Esophagus squamous epithelium (tissue), 5 donors: Measurements from ENCODE around the gene PDE7B. TPM values are rescaled to one million over a fixed set of nuclear protein-coding genes. Genes with fewer than 3 reads are reported as not detected.

ENCODE experiments used
- DNase-seq: peaks from one replicate; lab custom pipeline; 2025; lab: John Stamatoyannopoulos, UW
- H3K27ac ChIP-seq, 4 donors: fragments of 200-600 bp; sonication (generic); one replicate each; pipeline ENCODE4 v1.5.1; 2016 to 2019; ENCODE audit warnings: mild to moderate bottlenecking in 1 of 4
- H3K27me3 ChIP-seq, 4 donors: fragments of 200-600 bp; sonication (generic); 1 replicate in 3 of 4; 2 replicates in 1 of 4; pipeline versions ENCODE4 v1.5.1 to v1.6.0; 2017 to 2021; ENCODE audit warnings: antibody characterized with exemption in 1 of 4
- H3K36me3 ChIP-seq, 3 donors: fragments of 200-600 bp; sonication (generic); one replicate each; pipeline ENCODE4 v1.5.1; 2016 to 2019
- H3K4me1 ChIP-seq, 3 donors: fragments of 200-600 bp; sonication (generic); one replicate each; pipeline ENCODE4 v1.5.1; 2017 to 2019
- H3K4me3 ChIP-seq, 4 donors: fragments of 200-600 bp; sonication (generic); 1 replicate in 3 of 4; 2 replicates in 1 of 4; pipeline ENCODE4 v1.5.1; 2016 to 2019; ENCODE audit warnings: mild to moderate bottlenecking in 2 of 4, moderate library complexity in 1 of 4
- H3K9me3 ChIP-seq, 3 donors: fragments of 200-600 bp; sonication (generic); one replicate each; pipeline ENCODE4 v1.5.1; 2016 to 2019
- POLR2A ChIP-seq, 4 donors: fragments of 450-650 bp; IDR thresholded peaks; one replicate each; pipeline ENCODE4 v1.6.1; 2017; ENCODE audit warnings: antibody characterized with exemption in 4 of 4, mild to moderate bottlenecking in 4 of 4, moderate library complexity in 3 of 4
- WGBS, 2 donors: methylation state at CpG; one replicate each; pipeline ENCODE4 v1.1.5; 2018; 5-methylcytosine and 5-hydroxymethylcytosine counted together
- intact Hi-C: fragments of 100-400 bp; cut with DNase I; formaldehyde crosslinking; loops from one replicate; pipeline ENCODE4 v1.15.0; 2022
- total RNA-seq, 4 donors: library from RNA; depleted of rRNA; stranded (reverse); fragments of >200 nt; gene quantifications; one replicate each; pipeline ENCODE4 v1.1.0, GENCODE V29; 2016
- TF ChIP-seq, protein P1 (sequence below), 6 experiments: fragments of 450-650 bp in 4 of 6; fragments of 200-600 bp in 2 of 6; sonication (generic) in 2 of 6; IDR thresholded peaks; one replicate each; pipeline ENCODE4 v1.5.1; 2016 to 2019; ENCODE audit warnings: antibody characterized with exemption in 6 of 6, mild to moderate bottlenecking in 4 of 6, moderate library complexity in 4 of 6
- donor health status: DM: yes; HTN: yes; CAD: no.

PDE7B gene
- total RNA-seq, 4 donors from 2014 or later = 0.08 to 6.1 (median 0.47) TPM

DNA sequence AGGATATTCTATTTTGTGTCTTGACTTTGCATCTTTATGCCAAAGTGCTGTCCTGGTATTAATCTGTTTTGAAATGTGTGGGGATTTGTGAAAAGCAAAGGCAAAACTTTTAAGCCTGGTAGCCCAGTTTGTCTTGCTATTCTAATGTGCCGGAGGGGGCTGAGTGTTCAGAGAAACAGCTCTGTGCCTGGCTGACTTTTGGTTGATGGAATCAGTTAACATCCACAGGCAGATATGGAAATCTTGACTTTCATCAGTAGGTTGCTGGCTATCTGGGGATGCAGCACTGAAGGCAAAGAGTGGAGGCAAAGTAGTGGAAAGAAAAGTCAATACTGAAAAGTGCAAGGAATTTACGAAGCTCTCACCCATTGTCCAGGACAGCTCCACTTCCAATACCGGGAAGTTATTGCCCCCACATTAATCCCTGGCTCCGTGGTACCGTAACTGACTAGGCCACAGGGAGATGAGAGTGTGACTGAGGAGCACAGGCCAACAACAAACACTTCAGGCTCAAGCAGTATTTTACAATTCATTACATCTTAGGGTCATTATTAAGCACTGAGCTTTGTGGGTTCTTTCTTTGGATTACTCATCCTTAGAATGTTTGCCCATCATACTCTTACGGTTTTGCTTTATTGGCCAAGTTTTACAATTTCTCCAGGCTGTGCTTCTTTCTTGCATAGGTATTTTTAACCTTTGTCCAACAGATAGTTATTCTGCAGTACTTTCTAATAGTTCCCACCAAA is 234.0 kb downstream of the PDE7B start:
- Histone ChIP-seq H3K27me3 (no peaks in the 10 kb centered on the region), H3K36me3 (no peaks in the 10 kb centered on the region), H3K27ac (no peak overlapping the region), H3K4me3 (no peak overlapping the region), H3K9me3 (no peaks in the 10 kb centered on the region), H3K4me1 (peaks cover 0 to 7% (median 0%) of the 10 kb centered on the region in 3 donors)
- WGBS, 2 donors = 78 to 79% methylated on average over 6 of the region's 6 CpGs
- DNase-seq = no peak
- intact Hi-C loops = no loop called here
- TF ChIP-seq, protein P1, sequence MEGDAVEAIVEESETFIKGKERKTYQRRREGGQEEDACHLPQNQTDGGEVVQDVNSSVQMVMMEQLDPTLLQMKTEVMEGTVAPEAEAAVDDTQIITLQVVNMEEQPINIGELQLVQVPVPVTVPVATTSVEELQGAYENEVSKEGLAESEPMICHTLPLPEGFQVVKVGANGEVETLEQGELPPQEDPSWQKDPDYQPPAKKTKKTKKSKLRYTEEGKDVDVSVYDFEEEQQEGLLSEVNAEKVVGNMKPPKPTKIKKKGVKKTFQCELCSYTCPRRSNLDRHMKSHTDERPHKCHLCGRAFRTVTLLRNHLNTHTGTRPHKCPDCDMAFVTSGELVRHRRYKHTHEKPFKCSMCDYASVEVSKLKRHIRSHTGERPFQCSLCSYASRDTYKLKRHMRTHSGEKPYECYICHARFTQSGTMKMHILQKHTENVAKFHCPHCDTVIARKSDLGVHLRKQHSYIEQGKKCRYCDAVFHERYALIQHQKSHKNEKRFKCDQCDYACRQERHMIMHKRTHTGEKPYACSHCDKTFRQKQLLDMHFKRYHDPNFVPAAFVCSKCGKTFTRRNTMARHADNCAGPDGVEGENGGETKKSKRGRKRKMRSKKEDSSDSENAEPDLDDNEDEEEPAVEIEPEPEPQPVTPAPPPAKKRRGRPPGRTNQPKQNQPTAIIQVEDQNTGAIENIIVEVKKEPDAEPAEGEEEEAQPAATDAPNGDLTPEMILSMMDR (IDR thresholded peaks at IDR 0.05) = no peak
- no peak for TF ChIP-seq POLR2A (IDR thresholded peaks at IDR 0.05)

DNA sequence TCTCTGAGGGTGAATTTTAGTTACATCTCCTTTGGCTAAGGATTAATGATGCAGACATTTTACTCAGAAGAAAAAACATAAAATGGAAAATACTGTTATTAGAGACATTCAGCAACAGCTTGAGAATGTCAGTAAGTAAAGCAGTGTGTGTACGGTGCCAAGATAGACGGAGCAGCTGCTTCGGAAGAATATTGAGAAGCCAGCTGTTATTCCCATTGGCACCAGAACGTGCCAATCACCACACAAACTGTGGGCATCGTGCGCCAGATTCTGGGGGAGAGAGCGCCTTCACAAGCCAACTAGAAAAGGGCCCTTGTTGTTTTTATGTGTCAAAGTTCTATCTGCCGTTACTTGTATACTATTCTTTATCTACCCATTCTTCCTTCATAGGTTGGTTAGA is 235.2 kb downstream of the PDE7B start:
- Histone ChIP-seq H3K27ac (peak overlapping the region in 2 of 4 donors; percentile 16 to 23), H3K4me3 (peak overlapping the region in 1 of 4 donors; percentile 29), H3K9me3 (no peaks in the 10 kb centered on the region), H3K36me3 (no peaks in the 10 kb centered on the region), H3K4me1 (peaks cover 0 to 7% (median 0%) of the 10 kb centered on the region in 3 donors), H3K27me3 (no peaks in the 10 kb centered on the region)
- WGBS, 2 donors = 66 to 86% methylated on average over 8 of the region's 8 CpGs
- TF ChIP-seq, protein P1 (IDR thresholded peaks at IDR 0.05) = no peak
- no peak for TF ChIP-seq POLR2A (IDR thresholded peaks at IDR 0.05)
- no peak for DNase-seq
- intact Hi-C loops = no loop called here

DNA sequence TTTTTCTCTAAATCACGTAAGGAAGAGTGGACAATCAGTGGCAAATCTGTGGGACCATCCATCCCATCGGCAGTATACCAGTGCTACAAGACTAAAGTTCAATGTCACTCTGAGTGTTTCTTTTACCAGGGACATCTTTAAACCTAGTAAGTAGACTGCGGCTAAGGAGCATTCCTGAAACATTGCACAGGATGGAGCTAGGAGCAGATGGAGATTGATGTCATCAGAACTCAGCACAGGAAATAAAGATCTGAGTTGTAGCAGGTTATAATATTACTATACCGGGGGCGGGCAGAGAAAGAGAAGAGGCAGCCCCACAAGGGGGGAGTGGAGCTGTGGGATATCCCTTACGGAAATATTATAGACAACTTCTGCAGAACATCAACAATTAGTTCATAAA is 236.5 kb downstream of the PDE7B start:
- no peak overlapping the region for H3K27ac ChIP-seq
- H3K4me3 ChIP-seq = no peak overlapping the region
- peaks cover 0 to 7% (median 0%) of the 10 kb centered on the region in 3 donors for H3K4me1 ChIP-seq
- H3K27me3 ChIP-seq = no peaks in the 10 kb centered on the region
- no peak for DNase-seq
- TF ChIP-seq POLR2A (IDR thresholded peaks at IDR 0.05) = no peak
- H3K36me3 ChIP-seq = no peaks in the 10 kb centered on the region
- intact Hi-C loops = no loop called here
- no peaks in the 10 kb centered on the region for H3K9me3 ChIP-seq
- WGBS, 2 donors = 92 to 93% methylated on average over 6 of the region's 6 CpGs

DNA sequence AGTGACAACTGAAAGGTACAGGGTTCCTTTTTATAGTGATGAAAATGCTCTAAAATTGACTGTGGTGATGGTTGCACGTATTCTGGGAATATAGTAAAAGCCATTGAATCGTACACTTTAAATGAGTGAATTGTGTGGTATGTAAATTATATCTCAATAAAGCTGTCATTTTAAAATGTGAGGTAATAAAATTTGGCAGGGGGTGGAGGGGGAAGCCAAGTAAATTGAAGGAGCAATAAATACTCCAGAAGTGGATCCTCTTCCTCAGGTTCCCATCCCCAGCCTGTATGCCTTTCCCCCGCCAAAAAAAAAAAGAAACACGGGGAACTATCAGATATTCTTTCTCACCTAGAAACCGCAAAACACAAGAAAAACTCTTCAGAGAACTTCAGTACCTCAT is 237.2 kb downstream of the PDE7B start:
- Histone ChIP-seq H3K4me1 (peaks cover 0 to under 1% (median 0%) of the 10 kb centered on the region in 3 donors), H3K27me3 (no peaks in the 10 kb centered on the region), H3K27ac (no peak overlapping the region), H3K9me3 (no peaks in the 10 kb centered on the region), H3K36me3 (no peaks in the 10 kb centered on the region), H3K4me3 (no peak overlapping the region)
- 87 to 88% methylated on average over 5 of the region's 5 CpGs for WGBS, 2 donors
- intact Hi-C loops = no loop called here
- DNase-seq = no peak
- TF ChIP-seq, protein P1 (IDR thresholded peaks at IDR 0.05) = no peak
- TF ChIP-seq POLR2A (IDR thresholded peaks at IDR 0.05) = no peak

DNA sequence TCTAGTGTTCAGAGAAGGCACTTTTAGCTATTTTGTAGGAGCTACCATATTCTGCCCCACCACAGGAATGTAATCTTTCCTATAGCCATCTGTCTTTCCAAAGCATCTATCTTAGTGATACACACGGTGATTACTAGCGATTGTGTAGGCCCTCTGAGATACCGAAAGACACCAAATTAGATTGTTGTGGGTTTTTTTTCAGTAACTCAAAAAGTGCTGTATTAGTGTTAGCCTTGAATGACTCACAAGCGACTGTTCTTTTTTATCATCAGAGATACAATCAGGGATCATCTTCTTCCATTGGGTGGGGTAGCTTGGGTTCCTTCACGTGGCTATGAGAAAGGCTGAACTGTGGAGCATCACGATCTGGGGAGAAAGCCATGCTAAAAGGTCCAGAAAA is 238.4 kb downstream of the PDE7B start:
- intact Hi-C loops = no loop called here
- no peak overlapping the region for H3K4me3 ChIP-seq
- H3K4me1 ChIP-seq = no peaks in the 10 kb centered on the region
- no peak overlapping the region for H3K27ac ChIP-seq
- no peak for DNase-seq
- no peaks in the 10 kb centered on the region for H3K27me3 ChIP-seq
- WGBS, 2 donors = 82 to 91% methylated on average over 5 to 6 of the region's 6 CpGs
- H3K9me3 ChIP-seq = no peaks in the 10 kb centered on the region
- TF ChIP-seq POLR2A (IDR thresholded peaks at IDR 0.05) = no peak
- TF ChIP-seq, protein P1 (IDR thresholded peaks at IDR 0.05) = no peak
- H3K36me3 ChIP-seq = no peaks in the 10 kb centered on the region
